Measurements from ENCODE around the gene UBE2H.
"Not testable (repeated sequence)": the region's sequence is repeated elsewhere in the genome, so short reads cannot be mapped to it uniquely, and the experiment has no call there.

The UBE2H gene

DNA sequence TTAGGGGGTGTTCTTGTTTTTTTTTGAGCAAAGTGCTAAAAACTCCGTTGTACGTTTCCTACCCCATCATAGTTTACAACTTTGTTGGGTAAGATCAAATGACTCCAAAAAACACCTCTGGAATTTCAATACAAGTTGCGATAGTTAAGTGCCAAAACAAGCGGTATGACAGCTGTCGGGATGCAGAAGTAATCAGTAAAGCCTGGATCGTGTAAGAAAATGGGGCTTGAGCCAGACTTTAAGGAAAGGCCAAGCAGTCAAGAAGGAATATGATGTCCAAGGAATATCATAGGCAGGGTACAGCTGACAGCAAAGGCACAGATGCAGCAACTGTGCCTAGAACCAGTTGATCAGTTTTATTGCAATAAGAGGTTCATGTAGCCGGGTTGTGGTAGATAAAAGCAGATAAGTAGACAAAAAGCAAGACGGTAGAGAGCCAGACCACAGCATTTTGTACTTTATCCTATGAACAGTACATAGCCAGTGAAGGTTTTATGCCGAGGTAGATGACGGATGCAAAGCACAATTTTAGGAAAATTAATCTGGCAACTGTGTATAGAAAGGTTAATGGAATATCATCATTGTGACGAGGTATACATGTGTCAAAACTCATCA, 45.5 kb downstream of the UBE2H start:
- DNase-seq: no peak

DNA sequence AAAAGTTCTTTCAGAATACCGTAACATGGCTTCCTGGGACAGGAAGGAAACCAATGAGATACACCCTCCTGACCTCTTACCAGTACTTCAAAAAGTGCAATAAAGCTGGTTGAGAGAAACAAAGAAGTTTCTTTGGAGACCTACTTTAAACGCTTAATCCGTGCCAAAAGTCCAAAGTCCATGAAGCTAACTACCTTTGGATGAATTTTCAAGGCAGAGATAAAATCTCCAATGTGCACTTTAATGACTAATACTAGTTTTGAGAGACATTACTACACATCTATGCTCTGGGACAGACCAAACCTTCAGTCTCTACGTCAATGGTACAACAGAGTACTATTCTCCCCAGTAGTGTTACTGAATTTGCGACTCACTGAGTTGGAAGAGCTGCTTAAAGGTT, 46.1 kb downstream of the UBE2H start:
- DNase-seq: no peak

DNA sequence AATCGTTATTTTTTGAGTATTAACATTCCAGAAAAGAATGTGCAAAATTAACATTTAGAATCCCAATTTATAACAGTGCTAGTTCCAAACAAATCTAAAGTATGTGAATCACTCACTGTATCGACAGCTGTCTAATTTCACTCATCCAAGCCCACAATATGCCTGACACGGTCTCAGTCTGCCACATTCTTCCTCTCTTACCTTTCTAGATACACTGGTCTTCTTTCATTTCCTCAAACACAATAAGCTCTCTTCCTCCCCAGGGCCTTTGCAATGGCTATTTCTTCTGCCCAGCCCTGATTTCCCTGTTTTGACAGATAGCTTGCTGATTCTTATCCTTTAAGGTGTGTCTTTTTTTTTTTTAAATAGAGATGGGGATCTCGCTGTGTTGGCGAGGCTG, 48.8 kb downstream of the UBE2H start:
- DNase-seq: no peak

DNA sequence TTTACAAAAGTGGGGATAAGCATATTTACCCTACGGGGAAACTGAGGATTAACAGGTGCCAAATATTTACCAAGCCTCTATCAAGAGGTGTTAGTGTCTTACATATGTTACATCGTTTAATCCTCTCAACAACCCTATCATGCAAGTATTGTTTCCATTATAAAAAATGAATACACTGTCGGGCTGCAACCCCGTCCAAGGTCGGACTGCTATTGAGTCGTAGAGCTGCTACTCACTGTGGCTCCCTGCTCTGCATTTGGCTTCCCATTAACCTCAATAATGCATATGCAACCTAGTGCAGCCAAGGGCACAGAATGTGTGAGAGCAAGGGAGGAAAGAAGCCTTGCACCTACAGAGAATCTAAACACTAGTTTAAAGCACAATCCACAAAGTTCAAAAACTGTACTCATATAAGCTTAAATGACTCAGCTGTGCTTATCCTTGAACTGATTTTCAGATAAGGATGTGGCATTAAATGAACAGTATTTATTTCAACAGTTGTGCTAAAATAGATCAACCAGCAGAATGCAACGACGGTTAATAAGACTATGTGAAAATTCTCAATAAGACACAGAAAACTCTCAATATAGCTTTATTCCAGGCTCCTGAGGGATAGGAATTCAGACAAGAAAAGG, 49.9 kb downstream of the UBE2H start:
- DNase-seq: no peak

DNA sequence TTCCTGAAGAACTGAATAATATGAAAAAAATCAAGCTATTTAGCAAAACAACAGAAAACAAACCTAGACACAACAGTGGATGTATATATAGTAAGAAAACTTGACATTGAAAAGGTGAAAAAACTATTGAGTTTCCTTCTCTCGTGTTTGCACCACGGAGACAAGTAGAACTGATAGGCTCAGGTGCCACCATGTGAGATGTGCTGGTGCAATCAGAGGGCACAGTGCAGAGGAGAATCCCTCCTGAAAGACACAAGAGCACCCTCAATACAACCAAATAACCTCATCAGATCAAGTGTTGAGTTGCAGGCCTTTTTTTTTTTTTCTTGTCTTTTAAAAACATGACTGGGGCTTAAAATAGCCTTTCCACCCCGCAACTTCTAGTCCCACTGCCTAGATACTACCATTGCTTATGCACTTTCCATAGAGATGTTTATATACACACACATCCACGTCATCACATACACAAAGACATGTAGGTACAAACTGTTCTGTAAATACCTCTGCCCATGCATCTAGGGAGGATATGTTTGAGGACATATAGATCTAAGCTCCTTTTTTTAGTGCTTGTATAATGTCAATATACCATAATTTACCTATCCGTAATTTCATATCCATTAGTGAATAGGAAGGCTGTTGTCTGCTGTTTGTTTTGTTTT, 54.1 kb downstream of the UBE2H start:
- DNase-seq: no peak

DNA sequence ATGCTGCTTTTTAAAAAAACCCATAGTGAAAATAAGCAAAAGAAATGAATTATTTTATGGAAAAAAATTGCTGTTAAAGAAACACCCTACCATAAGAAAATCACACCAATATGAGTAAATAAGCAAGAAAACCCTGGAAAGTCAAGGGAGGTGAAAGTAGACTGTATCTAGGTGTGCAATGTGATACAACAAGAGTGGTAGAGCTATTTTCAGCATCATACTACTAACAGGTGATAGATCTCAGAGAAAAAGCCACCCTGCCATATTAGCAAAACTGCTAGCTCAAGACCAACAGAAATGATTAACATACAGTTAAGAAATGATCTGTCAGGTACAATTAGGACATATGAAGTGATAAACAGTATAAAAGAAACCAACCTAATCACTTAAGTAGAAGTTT, 54.8 kb downstream of the UBE2H start:
- no peak for DNase-seq

DNA sequence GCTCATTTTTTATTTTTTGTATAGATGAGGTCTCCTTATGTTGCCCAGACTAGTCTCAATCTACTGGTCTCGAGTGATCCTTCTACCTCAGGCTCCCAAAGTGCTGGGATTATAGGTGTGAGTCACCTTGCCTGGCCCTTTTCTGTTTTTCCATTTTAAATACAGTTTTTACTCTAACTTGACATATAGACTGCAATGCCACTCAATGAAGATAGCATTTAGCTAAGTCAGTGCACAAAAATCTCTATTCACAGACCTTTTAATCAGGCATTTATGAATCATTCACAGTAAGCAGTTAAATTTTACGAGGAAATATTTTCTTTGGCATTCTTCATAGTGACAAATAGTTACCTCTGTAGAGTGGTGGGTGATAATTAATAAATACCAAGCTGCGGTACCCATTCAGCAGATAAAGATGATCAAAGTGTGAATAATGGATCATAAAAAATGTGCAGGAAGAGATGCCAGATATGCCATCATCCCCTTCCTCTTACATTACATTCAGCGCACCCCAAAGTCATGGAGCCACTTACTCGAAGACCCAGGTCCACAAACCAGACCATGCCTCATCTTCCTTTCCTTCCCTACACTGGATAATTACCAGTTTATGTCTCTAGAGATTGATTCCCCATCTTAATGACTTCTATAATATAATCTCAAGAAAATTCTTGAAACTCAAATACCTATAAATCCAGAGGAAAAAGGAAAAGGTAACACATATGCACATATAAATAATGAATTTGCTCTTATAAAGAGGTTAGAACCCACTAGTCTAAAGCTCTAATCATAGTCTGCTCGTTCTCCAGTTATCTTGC, 56.0 kb downstream of the UBE2H start:
- DNase-seq: no peak

DNA sequence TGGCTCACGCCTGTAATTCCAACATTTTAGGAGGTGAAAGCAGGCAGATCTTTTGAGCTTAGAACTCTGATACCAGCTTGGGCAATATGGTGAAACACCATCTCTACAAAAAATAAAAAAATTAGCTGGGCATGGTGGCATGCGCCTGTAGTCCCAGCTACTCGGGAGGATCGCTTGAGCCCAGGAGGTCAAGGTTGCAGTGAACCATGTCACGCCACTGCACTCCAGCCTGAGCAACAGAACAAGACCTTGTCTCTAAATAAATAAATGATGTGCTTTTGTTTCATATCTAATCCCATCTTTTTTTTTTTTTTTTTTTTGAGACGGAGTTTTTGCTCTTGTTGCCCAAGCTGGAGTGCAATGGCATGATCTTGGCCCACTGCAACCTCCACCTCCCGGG, 58.6 kb downstream of the UBE2H start:
- not testable (repeated sequence) for DNase-seq

DNA sequence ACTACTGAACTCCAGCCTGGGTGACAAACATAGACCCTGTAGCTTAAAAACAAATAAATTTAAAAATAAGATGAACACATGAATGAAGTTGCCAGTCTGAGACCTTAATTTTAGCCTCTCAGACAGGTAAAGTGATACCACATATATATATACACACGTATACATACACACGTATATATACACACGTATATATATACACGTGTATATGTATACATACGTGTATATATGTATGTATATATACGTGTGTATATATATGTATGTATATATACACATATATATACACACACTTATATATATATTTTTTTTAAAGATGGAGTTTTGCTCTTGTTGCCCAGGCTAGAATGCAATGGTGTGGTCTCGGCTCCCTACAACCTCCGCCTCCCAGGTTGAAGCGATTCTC, 62.7 kb downstream of the UBE2H start:
- no peak for DNase-seq

DNA sequence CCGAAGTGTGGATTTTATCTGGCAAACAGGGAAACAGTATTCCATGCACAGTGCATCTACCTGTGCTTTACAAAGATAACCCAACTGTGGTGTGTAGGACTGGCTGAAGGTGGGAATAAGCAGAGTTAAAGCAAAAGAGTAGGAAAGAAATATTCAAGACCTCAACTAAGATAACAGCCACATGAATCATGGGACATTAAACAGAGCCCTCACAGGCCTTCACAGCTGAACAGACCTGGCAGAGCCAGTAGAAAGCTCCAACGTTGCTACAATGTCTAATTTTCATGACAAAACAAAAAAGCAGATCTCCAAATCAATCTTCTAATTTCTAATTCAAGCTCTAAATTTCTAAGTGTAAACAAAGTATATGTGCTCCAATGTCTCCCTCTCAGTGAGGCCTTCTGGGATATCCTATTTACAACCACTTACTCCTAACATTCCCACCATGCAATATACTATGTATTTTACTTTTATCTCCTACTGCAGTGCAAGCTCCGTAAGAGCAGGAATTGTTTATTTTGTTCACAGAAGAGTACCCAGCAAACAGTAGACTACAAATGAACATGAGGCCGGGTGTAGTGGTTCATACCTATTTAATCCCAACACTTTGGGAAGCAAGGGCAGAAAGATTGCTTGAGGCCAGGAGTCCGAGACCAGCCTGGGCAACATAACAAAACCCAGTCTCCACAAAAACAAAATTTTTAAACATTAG, 63.5 kb downstream of the UBE2H start:
- peak; percentile 54 for DNase-seq

DNA sequence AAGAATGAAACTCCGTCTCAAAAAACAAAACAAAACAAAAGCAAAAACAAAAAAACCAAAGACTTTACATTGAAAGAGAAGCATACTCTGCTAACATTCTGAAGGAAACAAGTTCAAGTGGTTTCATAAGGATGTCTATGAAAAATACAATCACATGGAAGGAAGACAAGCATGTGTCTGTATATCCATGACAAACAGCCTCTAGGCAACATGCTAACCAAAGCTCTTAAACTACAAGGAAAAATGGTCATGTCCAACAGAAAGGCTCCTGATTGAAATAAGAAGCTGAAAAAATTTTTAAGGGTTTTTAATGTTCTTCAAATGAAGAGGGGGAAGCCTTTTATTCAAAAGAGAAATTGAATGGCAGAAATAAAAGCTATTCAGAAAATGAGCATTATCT, 64.9 kb downstream of the UBE2H start:
- DNase-seq: no peak

DNA sequence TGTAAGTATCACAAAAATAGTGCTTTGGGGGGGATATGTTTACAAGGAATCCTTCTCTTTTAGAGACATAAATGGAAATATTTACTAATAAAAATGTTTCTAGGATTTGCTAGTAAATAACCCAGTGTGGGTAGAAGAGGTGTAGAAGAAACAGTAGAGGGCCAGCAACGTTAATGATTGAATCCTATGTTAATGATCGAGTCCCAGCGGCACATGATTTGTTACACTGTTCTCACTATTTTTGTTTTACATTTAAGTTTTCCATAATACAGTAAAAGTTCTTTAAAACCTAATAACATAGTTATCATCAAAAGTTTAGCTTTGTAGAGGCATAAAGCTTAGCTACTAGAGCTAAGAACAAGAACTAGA, 66.0 kb downstream of the UBE2H start:
- DNase-seq: no peak

DNA sequence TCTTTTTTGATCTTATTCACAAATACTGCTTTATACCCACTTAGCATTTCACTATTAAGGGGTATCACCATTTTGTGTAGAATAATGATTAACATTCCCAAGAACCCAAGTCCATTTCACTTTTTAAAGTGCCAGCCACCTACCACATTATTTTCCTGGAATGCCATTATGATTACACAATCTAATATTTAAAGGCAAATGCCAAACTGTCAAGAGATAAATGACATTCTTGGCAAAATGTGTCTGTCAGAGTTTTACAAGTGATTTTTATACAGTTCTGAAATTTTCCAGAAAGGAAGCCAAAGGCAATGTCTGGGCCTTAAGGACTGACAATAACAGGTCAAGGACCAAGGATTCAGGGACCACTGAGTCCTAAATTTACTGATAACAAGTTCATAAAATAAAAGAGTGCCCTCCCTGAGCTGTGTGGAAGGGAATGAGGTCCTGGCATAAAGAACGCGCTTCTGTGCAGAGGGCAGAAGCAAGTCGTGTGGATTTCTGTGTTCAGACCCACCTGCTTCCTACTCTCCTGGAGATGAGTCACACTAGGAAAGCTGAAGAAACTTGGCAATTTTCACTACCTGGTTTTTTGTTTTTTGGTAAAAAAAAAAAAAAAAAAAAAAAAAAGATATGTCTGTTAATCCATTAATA, 66.5 kb downstream of the UBE2H start:
- DNase-seq: no peak

DNA sequence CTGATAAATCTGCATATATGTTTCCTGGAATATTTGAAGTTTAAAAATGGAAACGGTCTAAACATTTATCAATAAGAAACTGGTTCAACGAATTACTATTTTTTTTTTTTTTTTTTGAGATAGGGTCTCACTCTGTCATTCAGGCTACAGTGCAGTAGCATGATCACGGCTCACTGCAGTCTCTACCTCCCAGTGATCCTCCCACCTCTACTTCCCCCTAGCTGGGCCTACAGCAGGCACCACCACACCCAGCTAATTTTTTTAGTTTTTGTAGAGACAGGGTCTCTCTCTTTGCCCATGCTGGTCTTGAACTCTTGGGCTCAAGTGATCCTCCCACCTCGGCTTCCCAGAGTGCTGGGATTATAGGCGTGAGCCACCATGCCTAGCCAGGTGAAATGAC, 68.3 kb downstream of the UBE2H start:
- no peak for DNase-seq

DNA sequence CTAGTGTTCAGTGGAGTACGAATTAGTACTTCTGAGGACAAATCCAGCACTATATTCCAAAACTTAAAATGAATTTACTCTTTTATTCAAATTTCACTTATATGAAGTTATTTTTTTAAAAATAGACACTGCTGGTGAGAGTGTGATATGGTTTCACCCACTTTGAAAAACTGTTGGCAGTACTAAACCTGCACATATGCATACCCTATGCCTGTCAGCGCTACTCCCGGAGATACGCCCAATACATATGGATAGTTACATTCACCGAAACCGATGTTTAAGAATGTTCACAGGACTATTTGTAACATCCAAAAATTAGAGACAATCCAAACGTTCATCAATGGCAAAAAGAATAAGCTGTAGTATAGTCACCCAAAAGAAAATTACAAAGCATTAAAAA, 69.6 kb downstream of the UBE2H start:
- no peak for DNase-seq

DNA sequence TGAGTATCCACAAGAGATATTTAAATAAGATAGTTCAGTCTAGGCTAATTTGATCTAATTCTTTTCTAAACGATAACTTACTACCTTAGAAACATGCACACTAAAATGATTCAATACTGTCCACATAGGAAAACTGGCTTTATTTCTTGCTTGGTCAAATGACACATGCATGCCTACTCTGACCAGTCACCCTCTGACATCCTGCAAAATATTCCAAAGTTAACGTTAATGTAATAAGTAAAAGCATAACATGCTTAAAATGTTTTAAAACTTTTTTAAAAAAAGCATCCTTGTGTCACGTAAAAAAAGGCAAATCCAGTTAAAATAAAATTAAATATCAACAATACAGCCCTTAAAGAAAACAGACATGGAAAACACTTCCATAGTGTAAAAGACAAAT, 70.2 kb downstream of the UBE2H start:
- DNase-seq: no peak

DNA sequence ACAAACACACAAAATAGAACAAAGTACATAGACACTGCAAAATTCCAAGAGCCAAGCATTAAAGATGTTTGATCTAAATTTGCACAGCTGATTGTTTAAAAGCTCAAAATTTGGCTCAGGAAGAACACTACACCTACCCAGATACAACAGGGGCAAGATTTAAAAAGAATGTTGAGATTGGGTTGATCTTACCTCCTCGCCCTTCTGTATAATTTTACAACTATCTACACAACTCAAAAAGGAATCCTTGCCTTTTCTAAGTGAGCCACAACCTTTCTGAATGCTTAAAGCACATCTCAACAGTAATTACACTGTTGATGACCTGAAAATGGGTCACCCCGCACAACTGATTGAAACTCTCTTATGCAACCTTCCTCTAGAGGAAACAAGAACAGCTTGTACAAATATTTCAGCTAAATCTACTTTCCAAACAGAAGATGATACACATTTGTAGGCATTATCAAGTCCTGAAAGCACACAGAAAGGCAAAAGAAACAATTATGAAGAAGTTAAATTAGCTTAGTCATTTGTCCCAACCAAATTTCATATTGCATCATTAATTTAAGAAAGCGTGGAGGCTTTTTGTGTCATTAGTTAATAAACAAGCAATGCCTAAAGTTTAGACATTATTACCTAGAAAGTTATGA, 75.5 kb downstream of the UBE2H start:
- DNase-seq: no peak

DNA sequence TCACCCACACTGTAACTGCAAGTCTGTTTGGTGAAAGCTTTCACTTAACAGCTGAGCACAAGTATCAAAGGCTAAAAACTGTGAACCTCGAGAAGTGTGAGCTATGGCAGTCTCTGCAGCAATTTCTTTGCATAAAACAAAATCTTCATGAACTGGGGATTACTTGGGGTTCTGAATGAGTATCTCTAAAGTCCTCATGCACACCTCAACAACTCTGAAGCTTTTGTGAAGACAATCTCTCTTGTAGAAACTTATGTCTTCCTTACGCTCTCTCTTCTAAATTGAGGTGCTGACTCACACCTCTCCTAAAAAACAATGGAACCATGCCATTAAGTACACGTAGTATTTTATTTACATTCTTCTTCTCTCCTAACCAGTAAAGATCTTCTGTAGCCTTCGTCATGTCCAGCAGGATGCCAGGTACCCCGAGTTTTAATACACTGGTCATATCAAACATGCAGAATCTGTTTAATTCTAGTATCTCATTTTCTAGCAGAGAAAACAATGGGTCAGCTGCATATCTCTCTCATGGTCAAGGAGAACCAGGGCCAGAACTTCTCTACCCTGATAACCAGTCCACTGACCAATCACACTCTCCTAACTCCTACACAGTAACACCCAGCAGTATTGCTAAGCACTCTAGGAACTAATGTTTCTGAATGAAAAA, 76.9 kb downstream of the UBE2H start:
- no peak for DNase-seq

DNA sequence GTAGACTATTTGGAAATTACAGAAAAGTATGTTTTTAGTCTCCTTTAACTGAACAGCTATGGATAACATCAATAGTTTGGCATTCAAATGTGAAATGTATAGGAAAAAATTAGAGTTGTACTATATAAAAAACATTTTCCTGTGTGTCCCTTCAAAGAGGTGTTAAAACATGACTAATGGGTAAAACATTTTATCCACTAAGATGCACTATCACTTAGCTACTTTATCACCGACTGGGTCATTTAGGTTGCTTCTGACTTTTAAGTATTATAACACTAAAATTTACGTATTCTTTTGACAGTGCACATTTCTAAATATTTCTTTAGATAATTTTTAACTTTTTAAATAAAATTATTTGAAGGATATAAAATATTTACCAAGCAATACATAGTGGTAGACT, 77.6 kb downstream of the UBE2H start:
- DNase-seq: no peak

DNA sequence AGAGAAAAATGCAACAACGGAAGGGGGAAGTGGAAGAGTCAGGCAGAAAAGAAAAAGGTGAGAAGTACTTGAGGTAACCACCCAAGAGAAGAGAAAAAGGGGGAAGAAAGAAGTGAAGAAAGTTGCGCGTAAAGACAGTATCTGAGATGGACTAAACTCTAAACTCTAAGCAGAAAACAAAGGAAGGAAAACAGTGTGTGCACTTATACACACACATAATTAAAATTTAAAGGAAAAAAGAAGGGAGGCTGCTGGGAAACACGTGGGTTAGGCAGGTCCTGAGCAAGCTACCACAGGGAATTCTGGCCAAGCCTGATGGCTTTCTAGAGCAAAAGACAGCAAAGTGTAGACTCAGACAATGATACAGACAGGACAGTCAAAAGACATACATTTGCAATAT, 78.0 kb downstream of the UBE2H start:
- DNase-seq: no peak

DNA sequence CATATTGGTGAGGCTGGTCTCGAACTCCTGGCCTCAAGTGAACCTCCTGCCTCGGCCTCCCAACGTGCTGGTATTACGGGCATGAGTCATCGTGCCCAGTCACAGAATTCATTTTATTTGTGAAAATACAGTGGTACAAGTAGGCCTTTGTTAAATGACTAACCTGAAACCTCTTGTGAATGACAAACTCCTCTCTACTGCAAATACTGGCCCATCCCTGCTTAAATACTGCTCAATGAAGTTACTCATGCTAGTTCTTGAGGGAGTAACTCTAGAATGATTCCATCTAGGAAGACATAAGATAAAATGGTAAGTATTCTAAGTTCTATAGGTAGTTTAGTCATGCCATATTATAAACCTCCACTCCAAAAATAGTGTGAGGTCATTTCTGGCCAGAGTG, 80.7 kb downstream of the UBE2H start:
- DNase-seq: no peak

DNA sequence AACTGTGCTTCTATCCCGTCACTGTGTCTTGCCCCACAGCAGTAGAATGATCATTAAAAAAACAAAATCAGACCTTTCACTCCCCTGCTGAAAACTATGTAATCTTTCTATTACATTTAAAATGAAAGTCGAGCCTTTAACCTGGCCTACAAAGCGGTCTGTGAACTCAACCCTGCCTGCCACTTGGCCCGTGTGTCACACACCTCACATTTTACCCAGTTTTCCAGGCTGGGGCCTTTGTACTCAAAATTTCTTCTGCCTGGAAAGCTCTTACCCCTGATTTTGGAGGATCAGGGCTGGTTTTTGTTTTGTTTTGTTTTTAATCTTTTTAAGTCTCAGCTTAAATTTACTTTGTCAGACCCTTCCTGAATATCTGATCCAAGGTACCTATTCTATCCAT, 82.1 kb downstream of the UBE2H start:
- no peak for DNase-seq
